Hematopoietic multipotent progenitor cell treated with erythropoietin and hydrocortisone succinate and interleukin-3 and kit ligand, for 17 days (in vitro differentiated cells): Measurements from ENCODE around the gene MAP4K3.
A peak's percentile ranks its signal among the peaks of the same experiment; 100 is the strongest.

Experiments
- DNase-seq: peaks from one replicate; pipeline ENCODE4 v3.0.0-alpha.2; 2015; ENCODE audit warnings: low spot score

MAP4K3 gene

GRCh38 chr2:39436592-39437521 is at the start of gene MAP4K3:
Gene MAP4K3, minus strand, starts transcription at chr2:39437285. Its CDS starts 298 bp downstream, at chr2:39436987.
- DNase-seq = peak; percentile 53

GRCh38 chr2:39486071-39486470 is 49.0 kb upstream of the MAP4K3 start:
- no peak for DNase-seq

- DNase-seq = no peak
These were observed 47.8 kb upstream of the MAP4K3 start for GRCh38 chr2:39484620-39485495.

- DNase-seq = no peak
These were observed 47.1 kb upstream of the MAP4K3 start for GRCh38 chr2:39484206-39484605.

- DNase-seq = no peak
These were observed 46.4 kb upstream of the MAP4K3 start for GRCh38 chr2:39483534-39483933.

GRCh38 chr2:39481611-39482010 is 44.5 kb upstream of the MAP4K3 start:
- DNase-seq = no peak

GRCh38 chr2:39479696-39480095 is 42.6 kb upstream of the MAP4K3 start:
- DNase-seq = no peak

GRCh38 chr2:39479053-39479670 is 42.1 kb upstream of the MAP4K3 start:
- DNase-seq = no peak

GRCh38 chr2:39476524-39476923 is 39.4 kb upstream of the MAP4K3 start:
- DNase-seq = no peak

GRCh38 chr2:39475006-39475405 is 37.9 kb upstream of the MAP4K3 start:
- DNase-seq = no peak

GRCh38 chr2:39470580-39470979 is 33.5 kb upstream of the MAP4K3 start:
- DNase-seq = no peak

- DNase-seq = no peak
These were observed 32.7 kb upstream of the MAP4K3 start for GRCh38 chr2:39469807-39470206.

GRCh38 chr2:39468579-39469451 is 31.7 kb upstream of the MAP4K3 start:
- DNase-seq = no peak

GRCh38 chr2:39466311-39466710 is 29.2 kb upstream of the MAP4K3 start:
- no peak for DNase-seq

GRCh38 chr2:39464864-39465263 is 27.8 kb upstream of the MAP4K3 start:
- no peak for DNase-seq

GRCh38 chr2:39455826-39456225 is 18.7 kb upstream of the MAP4K3 start:
- DNase-seq = no peak

GRCh38 chr2:39452396-39452795 is 15.3 kb upstream of the MAP4K3 start:
- DNase-seq = no peak

GRCh38 chr2:39451954-39452353 is 14.9 kb upstream of the MAP4K3 start:
- DNase-seq = no peak

- DNase-seq = no peak
These were observed 11.1 kb upstream of the MAP4K3 start for GRCh38 chr2:39448169-39448502.

GRCh38 chr2:39447266-39448168 is 10.4 kb upstream of the MAP4K3 start:
- no peak for DNase-seq
